ENCODE measurements around the gene FREM3. TPM values are rescaled to one million over a fixed set of nuclear protein-coding genes. Genes with fewer than 3 reads are reported as not detected.
"Not testable (repeated sequence)": the region's sequence is repeated elsewhere in the genome, so short reads cannot be mapped to it uniquely, and the experiment has no call there.

Gene FREM3
- not detected for total RNA-seq

DNA sequence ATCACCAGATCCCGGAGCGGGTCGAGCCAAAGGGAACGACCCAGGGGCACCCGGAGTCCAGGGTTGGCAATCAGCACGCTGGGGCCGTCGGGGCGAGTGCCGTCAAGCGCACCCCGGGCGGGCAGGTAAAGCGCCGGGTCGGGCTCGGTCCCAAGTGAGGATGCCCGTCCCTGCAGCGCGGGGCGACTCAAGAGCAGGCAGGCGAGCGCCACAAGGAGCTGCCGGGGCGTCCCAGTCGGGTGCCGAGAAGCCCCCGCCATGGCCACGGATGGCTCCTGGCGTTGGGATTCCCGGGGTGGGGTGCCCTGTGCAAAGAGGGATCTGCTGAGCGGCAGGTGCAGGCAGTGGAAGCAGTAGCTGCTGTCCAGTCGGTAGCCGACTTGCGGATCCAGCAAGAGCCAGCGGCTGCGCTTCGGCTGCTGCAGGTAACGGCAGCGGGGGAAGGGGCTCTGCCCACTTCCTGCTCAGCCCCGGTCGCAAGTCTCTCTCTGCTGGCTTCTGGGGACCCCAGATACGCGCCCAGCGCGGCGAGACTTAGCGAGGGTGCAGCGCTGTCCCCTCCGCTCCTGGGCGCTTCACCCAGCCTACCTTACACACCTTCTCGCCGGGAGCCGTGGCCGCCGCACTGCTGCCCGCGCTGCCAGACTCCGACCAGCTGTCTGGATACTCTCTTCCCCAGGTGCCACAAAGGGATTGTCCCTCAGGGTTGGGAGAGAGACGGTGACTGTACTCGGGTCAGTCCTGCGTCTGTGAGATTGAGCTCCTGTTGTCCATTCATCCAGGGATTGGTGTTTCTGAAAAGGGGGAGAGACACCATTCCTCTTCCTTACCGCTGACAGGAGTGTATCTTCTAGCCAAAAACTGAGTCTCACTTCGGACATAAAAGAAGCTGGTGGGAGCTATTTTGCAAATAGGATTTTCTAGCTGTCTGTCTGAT lies at the start of gene FREM3:
Gene FREM3 (minus strand): TSS at position 260 of the 937 bp plus-strand sequence. CDS start 0 bp downstream, at position 260.
- peak within 1 kb of the TSS; percentile 72 for H3K4me3 Mint-ChIP-seq
- ATAC-seq (replicated peaks): peak; percentile 56
- no peaks in the 10 kb centered on the region for H3K4me1 Mint-ChIP-seq
- H3K27ac Mint-ChIP-seq: no peak within 1 kb of the TSS
- H3K36me3 Mint-ChIP-seq (ENCODE audit: low read depth): no peaks in the 10 kb centered on the region
- H3K27me3 Mint-ChIP-seq: peaks cover 29% of the 10 kb centered on the region
- peaks cover 7% of the 10 kb centered on the region for H3K9me3 Mint-ChIP-seq

DNA sequence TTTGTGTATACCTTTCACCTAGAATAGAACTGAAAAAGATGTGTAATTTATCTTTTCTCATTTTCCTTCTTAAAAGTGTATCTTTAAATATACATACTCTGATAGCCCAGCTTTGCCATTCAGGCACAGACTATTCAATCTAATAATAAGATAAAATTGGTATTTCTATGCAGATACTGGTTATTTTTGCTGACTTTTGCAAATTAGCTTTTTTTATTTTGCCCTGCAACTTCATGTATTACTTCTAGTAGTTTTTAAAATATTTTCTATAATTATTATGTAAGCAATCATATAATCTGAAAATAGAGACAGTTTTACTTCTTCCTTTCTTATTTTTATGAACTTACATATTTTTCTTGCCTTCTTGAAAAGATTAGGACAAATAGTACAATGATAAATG lies 45.4 kb upstream of the FREM3 start:
- Mint-ChIP-seq H3K4me1 (no peaks in the 10 kb centered on the region), H3K36me3 (ENCODE audit: low read depth) (no peaks in the 10 kb centered on the region), H3K4me3 (no peak overlapping the region), H3K9me3 (no peaks in the 10 kb centered on the region), H3K27me3 (no peaks in the 10 kb centered on the region), H3K27ac (no peak overlapping the region)
- ATAC-seq (replicated peaks): no peak

DNA sequence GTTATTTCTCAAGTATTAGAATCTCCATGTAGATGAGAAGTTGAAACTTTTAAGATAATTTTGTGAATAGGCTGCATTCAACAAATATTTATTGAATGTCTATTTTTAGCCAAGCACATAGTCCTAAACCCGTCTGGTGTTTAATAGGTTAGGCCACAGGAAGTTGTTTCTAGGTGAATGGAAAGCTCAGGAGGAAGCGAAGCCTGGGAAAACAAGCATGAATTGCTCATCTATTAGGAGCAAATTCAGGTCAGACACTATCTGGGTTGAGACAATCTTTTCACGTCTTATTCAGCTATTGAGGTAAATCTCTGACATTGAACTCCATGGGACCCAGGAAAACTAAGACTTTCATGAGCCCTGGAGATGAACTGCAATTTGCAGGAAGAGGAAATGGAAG lies 43.1 kb upstream of the FREM3 start:
- ATAC-seq (replicated peaks): no peak
- no peaks in the 10 kb centered on the region for H3K36me3 Mint-ChIP-seq (ENCODE audit: low read depth)
- no peak overlapping the region for H3K4me3 Mint-ChIP-seq
- H3K27me3 Mint-ChIP-seq: no peaks in the 10 kb centered on the region
- no peaks in the 10 kb centered on the region for H3K9me3 Mint-ChIP-seq
- no peaks in the 10 kb centered on the region for H3K4me1 Mint-ChIP-seq
- no peak overlapping the region for H3K27ac Mint-ChIP-seq

DNA sequence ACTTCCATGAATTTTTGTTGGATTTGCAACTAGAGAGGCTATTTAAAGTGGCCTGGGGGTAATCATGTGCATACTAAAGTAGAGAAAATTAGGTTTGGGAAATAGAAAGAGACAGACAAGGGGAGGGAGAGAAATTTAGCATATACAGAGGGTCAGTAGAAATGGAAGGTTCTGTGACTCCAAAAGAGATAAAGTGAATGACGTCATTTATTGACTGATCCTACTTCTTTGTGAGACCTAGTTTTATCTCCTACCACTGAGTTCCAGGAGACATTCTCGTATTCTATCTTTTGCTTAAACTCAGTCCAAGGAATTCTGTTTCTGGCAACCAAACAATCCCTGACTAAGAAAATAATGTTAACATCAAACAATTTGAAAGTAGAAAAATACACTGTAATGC lies 42.4 kb upstream of the FREM3 start:
- no peak overlapping the region for H3K4me3 Mint-ChIP-seq
- no peaks in the 10 kb centered on the region for H3K36me3 Mint-ChIP-seq (ENCODE audit: low read depth)
- H3K9me3 Mint-ChIP-seq: no peaks in the 10 kb centered on the region
- H3K4me1 Mint-ChIP-seq: no peaks in the 10 kb centered on the region
- ATAC-seq (replicated peaks): no peak
- H3K27ac Mint-ChIP-seq: no peak overlapping the region
- no peaks in the 10 kb centered on the region for H3K27me3 Mint-ChIP-seq

DNA sequence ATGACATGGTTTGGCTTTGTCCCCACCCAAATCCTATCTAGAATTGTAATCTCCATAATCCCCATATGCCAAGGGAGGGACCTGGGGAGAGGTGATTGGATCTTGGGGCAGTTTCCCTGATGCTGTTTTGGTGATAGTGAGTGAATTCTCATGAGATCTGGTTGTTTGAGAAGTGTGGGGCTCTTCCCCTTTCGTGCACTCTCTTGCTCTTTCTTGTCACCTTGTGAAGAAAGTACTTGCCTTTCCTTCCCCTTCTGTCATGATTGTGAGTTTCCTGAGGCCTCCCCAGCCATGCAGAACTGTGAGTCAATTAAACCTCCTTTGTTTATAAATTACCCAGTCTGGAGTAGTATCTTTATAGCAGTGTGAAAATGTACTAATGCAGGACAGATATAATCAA lies 36.4 kb upstream of the FREM3 start:
- Mint-ChIP-seq H3K9me3 (peaks cover 4% of the 10 kb centered on the region), H3K27ac (no peak overlapping the region), H3K36me3 (ENCODE audit: low read depth) (no peaks in the 10 kb centered on the region), H3K27me3 (no peaks in the 10 kb centered on the region), H3K4me1 (no peaks in the 10 kb centered on the region), H3K4me3 (no peak overlapping the region)
- no peak for ATAC-seq (replicated peaks)

DNA sequence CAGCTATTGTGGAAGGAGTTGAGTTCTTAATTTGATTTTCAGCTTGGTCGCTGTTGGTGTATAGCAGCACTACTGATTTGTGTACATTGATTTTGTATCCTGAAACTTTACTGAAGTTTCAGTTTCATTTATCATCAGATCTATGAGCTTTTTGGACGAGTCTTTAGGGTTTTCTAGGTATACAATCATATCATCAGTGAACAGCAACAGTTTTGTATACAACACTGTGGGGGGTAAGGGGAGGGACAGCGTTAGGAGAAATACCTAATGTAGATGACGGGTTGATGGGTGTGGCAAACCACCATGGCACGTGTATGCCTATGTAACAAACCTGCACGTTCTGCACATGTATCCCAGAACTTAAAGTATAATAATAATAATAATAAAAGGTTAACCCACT lies 35.6 kb upstream of the FREM3 start:
- H3K4me3 Mint-ChIP-seq; H3K27ac Mint-ChIP-seq; H3K4me1 Mint-ChIP-seq; H3K9me3 Mint-ChIP-seq; H3K27me3 Mint-ChIP-seq; H3K36me3 Mint-ChIP-seq (ENCODE audit: low read depth): not testable (repeated sequence)
- peak; percentile 63 for ATAC-seq (replicated peaks)

DNA sequence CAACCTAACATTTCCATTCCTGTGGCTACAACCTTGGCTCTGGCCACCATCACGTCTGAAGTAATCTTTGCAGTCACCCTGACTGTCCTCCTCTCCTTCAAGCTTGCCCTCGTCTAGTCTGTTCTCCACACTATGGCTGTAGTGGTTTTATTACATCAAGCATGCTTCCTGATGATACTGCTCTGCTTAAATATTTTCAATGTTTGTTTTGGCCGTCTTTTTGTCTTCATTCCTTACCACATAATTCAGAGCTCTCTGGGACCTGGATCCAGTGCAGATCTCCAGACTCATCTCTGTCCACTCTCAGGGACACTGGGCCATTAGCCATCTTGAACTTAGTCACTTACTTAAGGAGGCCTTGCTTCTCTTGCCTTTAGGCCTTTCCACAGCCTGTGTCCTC lies 27.7 kb upstream of the FREM3 start:
- Mint-ChIP-seq H3K36me3 (ENCODE audit: low read depth) (no peaks in the 10 kb centered on the region), H3K27me3 (no peaks in the 10 kb centered on the region), H3K27ac (no peak overlapping the region), H3K4me1 (no peaks in the 10 kb centered on the region), H3K4me3 (no peak overlapping the region), H3K9me3 (peaks cover 5% of the 10 kb centered on the region)
- ATAC-seq (replicated peaks): no peak

DNA sequence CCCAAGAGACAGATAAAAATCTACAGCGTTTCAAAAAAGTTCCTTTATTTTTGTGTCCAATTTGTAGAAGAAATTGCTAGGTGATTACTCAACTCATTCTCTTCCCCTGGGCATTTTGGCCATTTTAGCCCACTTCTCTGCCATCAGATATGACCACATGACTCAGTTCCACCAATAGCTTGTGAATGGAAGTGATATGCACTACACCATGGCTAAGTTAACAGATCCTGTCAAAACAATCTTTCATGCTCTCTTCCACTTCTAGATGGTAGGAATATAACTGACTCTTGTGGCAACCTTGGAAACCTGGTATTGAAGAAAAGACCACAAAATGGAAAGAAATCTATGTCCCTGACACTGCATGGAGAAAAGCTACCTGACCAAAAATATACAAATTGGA lies 26.2 kb upstream of the FREM3 start:
- H3K9me3 Mint-ChIP-seq: peaks cover 5% of the 10 kb centered on the region
- H3K27ac Mint-ChIP-seq: no peak overlapping the region
- no peaks in the 10 kb centered on the region for H3K36me3 Mint-ChIP-seq (ENCODE audit: low read depth)
- no peaks in the 10 kb centered on the region for H3K4me1 Mint-ChIP-seq
- H3K27me3 Mint-ChIP-seq: no peaks in the 10 kb centered on the region
- no peak for ATAC-seq (replicated peaks)
- H3K4me3 Mint-ChIP-seq: no peak overlapping the region

DNA sequence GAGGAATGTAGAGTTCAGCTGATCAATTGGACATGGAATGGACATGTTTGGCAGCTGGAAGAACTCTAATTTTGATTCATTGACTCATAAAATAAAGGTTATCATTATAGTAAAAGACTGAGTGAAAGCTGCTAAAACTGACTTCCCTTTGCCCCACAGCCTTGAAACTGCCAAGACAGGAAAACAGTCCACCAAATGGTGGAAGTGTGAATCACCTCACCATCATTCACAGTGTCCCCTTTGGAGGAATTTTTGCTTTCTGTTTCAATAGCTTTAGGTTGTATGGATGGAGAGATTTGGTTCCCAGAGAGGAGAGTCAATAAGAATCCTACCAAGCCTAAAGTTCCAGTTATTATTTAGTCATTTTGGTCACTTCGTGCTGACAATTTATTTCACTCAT lies 20.8 kb upstream of the FREM3 start:
- H3K4me1 Mint-ChIP-seq: no peaks in the 10 kb centered on the region
- peaks cover 5% of the 10 kb centered on the region for H3K9me3 Mint-ChIP-seq
- H3K27ac Mint-ChIP-seq: no peak overlapping the region
- no peak for ATAC-seq (replicated peaks)
- no peak overlapping the region for H3K4me3 Mint-ChIP-seq
- H3K27me3 Mint-ChIP-seq: no peaks in the 10 kb centered on the region
- H3K36me3 Mint-ChIP-seq (ENCODE audit: low read depth): no peaks in the 10 kb centered on the region

DNA sequence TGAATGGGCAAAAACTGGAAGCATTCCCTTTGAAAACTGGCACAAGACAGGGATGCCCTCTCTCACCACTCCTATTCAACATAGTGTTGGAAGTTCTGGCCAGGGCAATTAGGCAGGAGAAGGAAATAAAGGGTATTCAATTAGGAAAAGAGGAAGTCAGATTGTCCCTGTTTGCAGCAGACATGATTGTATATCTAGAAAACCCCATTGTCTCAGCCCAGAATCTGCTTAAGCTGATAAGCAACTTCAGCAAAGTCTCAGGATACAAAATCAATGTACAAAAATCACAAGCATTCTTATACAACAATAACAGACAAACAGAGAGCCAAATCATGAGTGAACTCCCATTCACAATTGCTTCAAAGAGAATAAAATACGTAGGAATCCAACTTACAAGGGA lies 18.3 kb upstream of the FREM3 start:
- not testable (repeated sequence) for H3K36me3 Mint-ChIP-seq (ENCODE audit: low read depth); H3K27me3 Mint-ChIP-seq; H3K27ac Mint-ChIP-seq; H3K4me3 Mint-ChIP-seq; H3K9me3 Mint-ChIP-seq; H3K4me1 Mint-ChIP-seq; ATAC-seq (replicated peaks)

DNA sequence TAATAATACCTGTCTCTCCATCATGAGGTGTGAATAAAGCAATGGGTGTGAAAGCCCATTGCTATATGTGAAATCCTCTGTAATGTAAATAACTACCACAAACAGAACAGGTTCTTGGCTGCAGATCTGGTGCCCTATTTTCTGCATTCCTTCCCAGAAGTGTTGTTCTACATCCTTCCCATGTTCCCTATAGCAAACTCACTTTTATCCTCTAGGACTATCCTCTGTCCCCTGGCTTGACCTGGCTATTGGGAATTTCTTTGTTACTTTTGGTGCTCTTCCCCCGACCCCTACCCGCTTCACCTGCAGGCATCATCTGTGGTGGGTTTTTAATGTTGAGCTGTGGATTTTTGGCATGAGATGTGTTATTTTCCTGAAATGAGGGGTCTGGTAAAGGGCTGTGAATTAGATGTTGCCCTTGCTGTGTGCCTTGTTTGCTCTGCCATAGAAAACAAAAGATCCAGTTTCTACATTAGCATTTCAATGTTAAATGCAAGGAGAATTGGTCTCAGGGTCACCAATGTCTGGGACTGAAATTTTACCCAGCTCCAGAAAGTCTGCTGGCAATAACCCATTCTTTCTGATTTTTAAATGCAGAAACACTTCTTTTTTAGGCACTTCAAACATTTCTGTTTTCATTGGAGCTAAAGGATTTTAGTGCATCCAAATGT lies 13.6 kb upstream of the FREM3 start:
- H3K36me3 Mint-ChIP-seq (ENCODE audit: low read depth): no peaks in the 10 kb centered on the region
- H3K9me3 Mint-ChIP-seq: no peaks in the 10 kb centered on the region
- ATAC-seq (replicated peaks): no peak
- no peak overlapping the region for H3K4me3 Mint-ChIP-seq
- no peak overlapping the region for H3K27ac Mint-ChIP-seq
- H3K4me1 Mint-ChIP-seq: no peaks in the 10 kb centered on the region
- peaks cover 4% of the 10 kb centered on the region for H3K27me3 Mint-ChIP-seq

DNA sequence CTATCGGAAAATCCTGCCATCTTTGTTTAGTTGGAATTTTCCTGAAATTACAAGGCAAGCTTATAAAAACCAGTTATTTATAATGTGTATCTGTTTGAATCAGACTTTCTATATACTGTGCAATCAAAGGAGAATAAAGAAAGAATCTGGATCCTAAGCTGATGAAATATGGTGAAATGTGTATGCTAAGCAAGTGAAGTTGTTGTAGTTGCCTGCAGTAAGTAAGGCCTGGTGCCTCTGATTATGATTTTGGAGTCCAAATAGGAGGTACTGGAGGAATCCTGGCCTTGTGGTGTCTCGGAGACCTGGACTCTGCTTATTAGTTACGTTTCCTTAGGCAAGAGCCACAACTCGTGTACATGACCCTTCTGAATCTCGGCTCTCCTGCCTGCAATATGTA lies 13.1 kb upstream of the FREM3 start:
- no peaks in the 10 kb centered on the region for H3K36me3 Mint-ChIP-seq (ENCODE audit: low read depth)
- peaks cover 3% of the 10 kb centered on the region for H3K9me3 Mint-ChIP-seq
- no peak overlapping the region for H3K27ac Mint-ChIP-seq
- no peak overlapping the region for H3K4me3 Mint-ChIP-seq
- no peaks in the 10 kb centered on the region for H3K4me1 Mint-ChIP-seq
- H3K27me3 Mint-ChIP-seq: peaks cover 7% of the 10 kb centered on the region
- no peak for ATAC-seq (replicated peaks)

DNA sequence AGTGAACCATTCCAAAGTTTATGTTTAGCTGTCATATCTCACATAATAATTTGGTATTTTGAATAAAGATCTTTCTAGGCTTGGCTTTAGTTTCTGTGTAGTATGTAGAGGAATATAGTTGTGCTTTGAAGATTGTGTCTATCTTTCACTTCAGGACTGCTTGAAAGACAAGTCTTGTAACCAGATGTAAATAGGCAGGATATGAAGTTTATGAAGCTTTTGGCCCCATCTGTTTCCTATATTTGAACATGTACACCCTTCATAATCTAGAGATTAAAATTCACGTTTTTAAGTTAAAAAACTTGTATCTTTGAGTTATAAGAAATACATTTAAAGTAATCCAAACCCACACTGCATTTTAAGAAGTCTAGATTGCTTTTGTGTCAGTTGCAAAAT lies 11.7 kb upstream of the FREM3 start:
- H3K9me3 Mint-ChIP-seq: peaks cover 3% of the 10 kb centered on the region
- H3K36me3 Mint-ChIP-seq (ENCODE audit: low read depth): no peaks in the 10 kb centered on the region
- no peaks in the 10 kb centered on the region for H3K4me1 Mint-ChIP-seq
- H3K4me3 Mint-ChIP-seq: no peak overlapping the region
- no peak overlapping the region for H3K27ac Mint-ChIP-seq
- peaks cover 13% of the 10 kb centered on the region for H3K27me3 Mint-ChIP-seq
- ATAC-seq (replicated peaks): no peak

DNA sequence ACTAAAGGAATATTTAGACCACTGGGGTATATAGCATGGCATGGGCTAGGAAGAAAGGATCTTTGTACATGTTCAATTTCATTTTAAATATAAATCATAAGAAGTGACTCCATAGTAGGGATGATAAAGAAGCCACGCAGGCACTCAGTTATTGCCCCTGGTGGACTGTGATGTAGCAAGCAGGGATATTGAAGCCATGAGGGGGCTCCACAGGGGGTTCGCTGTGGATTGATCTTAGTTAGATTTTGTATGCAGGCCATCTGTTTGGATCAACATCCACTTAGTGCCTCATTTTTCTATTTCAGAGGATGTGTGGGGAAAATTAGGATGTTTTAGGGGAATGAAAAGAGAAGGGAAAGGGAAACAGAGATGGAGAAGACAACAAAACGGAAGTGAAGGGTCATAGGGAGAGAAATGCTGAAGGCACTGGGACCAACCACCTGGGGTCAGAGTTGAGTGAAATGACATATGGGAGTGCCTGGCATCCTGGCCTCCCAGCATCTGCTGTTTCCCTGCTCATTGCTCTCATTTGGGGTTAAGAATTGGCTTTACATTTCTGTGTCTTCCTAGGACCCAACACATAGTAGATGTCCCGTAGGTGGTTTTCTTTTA lies 11.2 kb upstream of the FREM3 start:
- H3K27ac Mint-ChIP-seq: no peak overlapping the region
- H3K4me1 Mint-ChIP-seq: no peaks in the 10 kb centered on the region

DNA sequence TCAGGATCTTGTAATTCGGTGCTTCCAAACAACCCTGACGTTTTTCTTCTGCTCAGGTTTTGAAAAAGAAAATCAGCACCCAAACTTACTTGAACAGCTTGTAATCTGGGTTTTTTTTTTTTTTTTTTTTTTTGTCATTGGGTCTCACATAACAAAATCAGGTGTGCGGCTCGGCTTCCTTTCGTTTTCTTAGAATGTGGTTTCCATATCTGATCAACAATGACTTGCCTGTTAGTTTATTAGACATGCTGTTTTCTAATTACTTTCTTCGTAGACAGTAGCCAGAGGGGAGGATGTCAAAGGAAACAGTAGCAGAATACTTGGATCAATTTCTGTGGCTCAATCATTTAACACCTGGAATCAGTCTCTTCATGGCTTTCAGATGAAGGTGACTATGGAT lies 890 bp upstream of the FREM3 start:
- peak overlapping the region; percentile 72 for H3K4me3 Mint-ChIP-seq
- H3K36me3 Mint-ChIP-seq (ENCODE audit: low read depth): no peaks in the 10 kb centered on the region
- H3K27me3 Mint-ChIP-seq: peaks cover 29% of the 10 kb centered on the region
- peaks cover 3% of the 10 kb centered on the region for H3K9me3 Mint-ChIP-seq
- no peak overlapping the region for H3K27ac Mint-ChIP-seq
- ATAC-seq (replicated peaks): peak; percentile 9
- no peaks in the 10 kb centered on the region for H3K4me1 Mint-ChIP-seq

More for the DNA sequence above, 11.2 kb upstream of the FREM3 start:
- Mint-ChIP-seq H3K9me3 (peaks cover 3% of the 10 kb centered on the region), H3K4me3 (no peak overlapping the region), H3K27me3 (peaks cover 14% of the 10 kb centered on the region), H3K36me3 (ENCODE audit: low read depth) (no peaks in the 10 kb centered on the region)
- ATAC-seq (replicated peaks): no peak

All from activated T-helper 17 cell treated with anti-CD3 and anti-CD28 coated beads, Interleukin-2, amount 50 U/mL, for 72 hours (primary cell).